Stomach (tissue), 4 donors: ENCODE data around the gene RIN3.

Experiments used
- EP300 ChIP-seq: sonication (generic); formaldehyde crosslinking; IDR thresholded peaks from one replicate; pipeline ENCODE4 v1.6.1; 2017; ENCODE audit warnings: antibody characterized with exemption
- POLR2A ChIP-seq, 4 donors: fragments of 450-650 bp; IDR thresholded peaks; one replicate each; pipeline ENCODE4 v1.6.1; 2016; ENCODE audit warnings: antibody characterized with exemption in 4 of 4, control low read depth in 2 of 4, mild to moderate bottlenecking in 1 of 4, moderate library complexity in 1 of 4
- POLR2AphosphoS5 ChIP-seq, 3 donors: sonication (generic); formaldehyde crosslinking; IDR thresholded peaks; one replicate each; pipeline ENCODE4 v1.6.1; 2016; ENCODE audit warnings: antibody characterized with exemption in 3 of 3
- TF ChIP-seq, protein P1 (sequence below), 7 experiments: fragments of 450-650 bp in 4 of 7; fragments of 200-600 bp in 3 of 7; sonication (generic) in 3 of 7; IDR thresholded peaks; one replicate each; pipeline ENCODE4 v1.5.1; 2016 to 2019; ENCODE audit warnings: antibody characterized with exemption in 7 of 7, control low read depth in 2 of 7, mild to moderate bottlenecking in 1 of 7

GRCh38 chr14:92517761-92518160 lies 4.2 kb downstream of the RIN3 start:
- TF ChIP-seq, protein P1, sequence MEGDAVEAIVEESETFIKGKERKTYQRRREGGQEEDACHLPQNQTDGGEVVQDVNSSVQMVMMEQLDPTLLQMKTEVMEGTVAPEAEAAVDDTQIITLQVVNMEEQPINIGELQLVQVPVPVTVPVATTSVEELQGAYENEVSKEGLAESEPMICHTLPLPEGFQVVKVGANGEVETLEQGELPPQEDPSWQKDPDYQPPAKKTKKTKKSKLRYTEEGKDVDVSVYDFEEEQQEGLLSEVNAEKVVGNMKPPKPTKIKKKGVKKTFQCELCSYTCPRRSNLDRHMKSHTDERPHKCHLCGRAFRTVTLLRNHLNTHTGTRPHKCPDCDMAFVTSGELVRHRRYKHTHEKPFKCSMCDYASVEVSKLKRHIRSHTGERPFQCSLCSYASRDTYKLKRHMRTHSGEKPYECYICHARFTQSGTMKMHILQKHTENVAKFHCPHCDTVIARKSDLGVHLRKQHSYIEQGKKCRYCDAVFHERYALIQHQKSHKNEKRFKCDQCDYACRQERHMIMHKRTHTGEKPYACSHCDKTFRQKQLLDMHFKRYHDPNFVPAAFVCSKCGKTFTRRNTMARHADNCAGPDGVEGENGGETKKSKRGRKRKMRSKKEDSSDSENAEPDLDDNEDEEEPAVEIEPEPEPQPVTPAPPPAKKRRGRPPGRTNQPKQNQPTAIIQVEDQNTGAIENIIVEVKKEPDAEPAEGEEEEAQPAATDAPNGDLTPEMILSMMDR (IDR thresholded peaks at IDR 0.05), result no peak
- TF ChIP-seq POLR2A (IDR thresholded peaks at IDR 0.05) (no peak), POLR2AphosphoS5 (IDR thresholded peaks at IDR 0.05) (no peak), EP300 (no peak)
